Retinal pigment epithelial cell (primary cell): ENCODE data around the gene PRR5.

Experiments used
- DNase-seq: peaks from one replicate; pipeline ENCODE4 v3.0.0-alpha.2; 2010; ENCODE audit warnings: low read depth
- H3K4me3 ChIP-seq: 2 replicates; pipeline ENCODE4 v1.5.1; 2011; ENCODE audit warnings: mild to moderate bottlenecking, low read length, control low read depth, moderate library complexity
- TF ChIP-seq, protein P1 (sequence below): conservative IDR thresholded peaks from 2 replicates; pipeline ENCODE4 v1.5.1; 2011; ENCODE audit warnings: low read depth, low read length, control low read depth, inconsistent platforms

PRR5 gene

DNA sequence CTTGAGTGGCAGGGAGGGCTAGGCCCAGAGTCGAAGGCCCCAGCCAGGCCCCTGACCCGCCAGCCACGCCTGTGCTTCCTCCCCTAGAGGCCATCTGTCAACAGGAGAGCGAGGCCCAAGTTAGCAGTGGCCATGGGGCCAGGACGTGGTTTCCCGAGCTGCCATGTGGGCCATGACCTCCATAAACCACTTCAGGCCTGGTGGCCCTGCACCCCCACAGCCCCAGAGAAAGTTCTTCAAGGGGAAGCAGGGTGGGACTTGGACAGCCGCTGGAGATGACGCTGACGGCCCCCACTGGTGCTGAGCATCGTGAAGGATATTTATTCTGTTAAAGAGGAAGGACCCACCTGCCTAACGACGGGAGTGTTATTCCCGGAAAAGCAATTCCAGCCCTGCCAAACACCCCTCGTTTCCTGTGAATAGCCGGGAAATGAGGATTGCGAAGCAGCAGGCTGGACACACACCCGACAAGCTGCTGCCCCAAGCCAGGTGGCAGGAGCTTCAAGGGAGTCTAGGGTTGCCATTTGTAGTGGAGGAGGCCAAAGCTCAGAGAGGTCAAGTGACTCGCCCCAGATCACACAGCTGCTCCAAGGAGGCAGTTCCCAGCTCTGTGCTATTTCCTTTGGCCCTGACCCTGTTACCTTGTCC lies 12.8 kb downstream of the PRR5 start:
- H3K4me3 ChIP-seq: no peak overlapping the region
- TF ChIP-seq, protein P1, sequence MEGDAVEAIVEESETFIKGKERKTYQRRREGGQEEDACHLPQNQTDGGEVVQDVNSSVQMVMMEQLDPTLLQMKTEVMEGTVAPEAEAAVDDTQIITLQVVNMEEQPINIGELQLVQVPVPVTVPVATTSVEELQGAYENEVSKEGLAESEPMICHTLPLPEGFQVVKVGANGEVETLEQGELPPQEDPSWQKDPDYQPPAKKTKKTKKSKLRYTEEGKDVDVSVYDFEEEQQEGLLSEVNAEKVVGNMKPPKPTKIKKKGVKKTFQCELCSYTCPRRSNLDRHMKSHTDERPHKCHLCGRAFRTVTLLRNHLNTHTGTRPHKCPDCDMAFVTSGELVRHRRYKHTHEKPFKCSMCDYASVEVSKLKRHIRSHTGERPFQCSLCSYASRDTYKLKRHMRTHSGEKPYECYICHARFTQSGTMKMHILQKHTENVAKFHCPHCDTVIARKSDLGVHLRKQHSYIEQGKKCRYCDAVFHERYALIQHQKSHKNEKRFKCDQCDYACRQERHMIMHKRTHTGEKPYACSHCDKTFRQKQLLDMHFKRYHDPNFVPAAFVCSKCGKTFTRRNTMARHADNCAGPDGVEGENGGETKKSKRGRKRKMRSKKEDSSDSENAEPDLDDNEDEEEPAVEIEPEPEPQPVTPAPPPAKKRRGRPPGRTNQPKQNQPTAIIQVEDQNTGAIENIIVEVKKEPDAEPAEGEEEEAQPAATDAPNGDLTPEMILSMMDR: no peak
- DNase-seq: no peak

DNA sequence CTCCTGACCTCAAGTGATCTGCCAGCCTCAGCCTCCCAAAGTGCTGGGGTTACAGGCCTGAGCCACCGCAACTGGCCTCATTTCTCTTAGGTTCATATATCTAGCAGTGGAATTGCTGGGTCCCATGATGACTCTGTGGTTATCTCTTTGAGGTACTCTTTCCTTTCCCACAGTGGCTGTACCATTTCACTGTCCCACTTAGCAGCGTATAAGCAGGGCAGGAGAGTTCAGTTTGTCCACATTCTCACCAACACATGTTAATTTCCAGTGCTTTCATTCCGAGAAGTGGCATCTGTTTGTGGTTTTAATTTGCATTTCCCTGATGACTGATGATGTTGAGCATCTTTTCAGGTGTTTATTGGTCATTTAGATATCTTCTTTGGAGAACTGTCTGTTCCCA lies 16.4 kb downstream of the PRR5 start:
- TF ChIP-seq, protein P1: no peak
- no peak for DNase-seq

DNA sequence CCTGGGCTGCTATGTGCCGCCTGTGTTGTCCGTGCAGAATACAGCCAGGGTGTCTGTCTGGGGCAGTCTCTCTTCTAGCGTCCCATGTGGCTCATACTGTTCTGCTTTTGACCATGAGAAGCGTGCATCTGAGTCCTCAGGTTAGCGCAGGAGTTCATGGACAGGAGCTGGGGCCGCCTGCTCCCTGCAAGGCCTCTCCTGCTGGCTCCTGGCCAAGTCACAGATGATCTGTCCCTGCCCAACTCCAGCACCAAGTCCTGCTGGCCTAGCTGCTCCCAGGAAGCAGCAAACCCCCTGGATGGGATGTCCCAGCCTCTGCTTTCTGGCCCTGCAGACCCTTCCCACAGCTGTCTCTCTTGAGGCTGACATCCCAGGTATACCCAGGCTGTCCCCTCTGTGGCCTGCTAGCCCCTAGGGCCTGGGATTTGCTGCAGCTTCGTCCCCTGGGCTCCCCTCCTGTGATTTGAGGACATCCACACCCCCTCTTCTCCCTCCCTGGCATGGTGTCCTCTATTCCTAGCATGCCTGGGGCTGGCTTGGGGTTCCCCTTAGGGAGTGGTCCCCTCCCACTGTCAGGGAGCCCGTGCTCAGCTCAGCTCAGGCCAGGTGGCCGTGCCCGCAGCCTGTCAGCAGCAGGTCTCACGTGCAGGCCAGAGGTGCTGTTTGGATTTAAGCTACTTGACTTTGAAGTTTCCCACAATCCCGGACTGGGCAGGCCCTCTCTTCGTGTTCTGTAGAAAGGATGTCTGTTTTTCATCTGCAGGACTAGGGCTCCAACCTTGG lies 17.8 kb downstream of the PRR5 start:
- TF ChIP-seq, protein P1: no peak
- no peak overlapping the region for H3K4me3 ChIP-seq
- no peak for DNase-seq

More for the DNA sequence above, 16.4 kb downstream of the PRR5 start:
- H3K4me3 ChIP-seq: no peak overlapping the region

DNA sequence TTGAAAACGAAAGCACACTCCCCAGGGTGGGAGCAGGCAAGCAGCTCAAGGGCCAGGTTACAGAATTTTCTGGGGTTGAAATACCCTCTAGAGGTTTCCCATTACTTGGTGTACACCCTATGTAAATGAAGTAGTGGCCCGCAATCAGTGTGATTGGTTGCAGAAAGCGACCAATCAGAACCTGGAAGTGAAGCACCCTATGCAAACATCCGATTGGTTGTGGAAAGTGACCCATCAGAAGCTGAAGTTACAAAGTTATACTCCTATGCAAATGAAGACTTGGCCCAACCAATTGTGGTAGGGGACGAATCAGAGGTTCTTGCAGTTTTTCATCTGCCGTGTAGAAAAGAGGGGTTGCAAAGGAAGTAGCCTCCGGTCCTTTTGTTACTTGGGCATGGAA lies 19.2 kb downstream of the PRR5 start:
- TF ChIP-seq, protein P1: no peak
- H3K4me3 ChIP-seq: no peak overlapping the region
- DNase-seq: no peak

DNA sequence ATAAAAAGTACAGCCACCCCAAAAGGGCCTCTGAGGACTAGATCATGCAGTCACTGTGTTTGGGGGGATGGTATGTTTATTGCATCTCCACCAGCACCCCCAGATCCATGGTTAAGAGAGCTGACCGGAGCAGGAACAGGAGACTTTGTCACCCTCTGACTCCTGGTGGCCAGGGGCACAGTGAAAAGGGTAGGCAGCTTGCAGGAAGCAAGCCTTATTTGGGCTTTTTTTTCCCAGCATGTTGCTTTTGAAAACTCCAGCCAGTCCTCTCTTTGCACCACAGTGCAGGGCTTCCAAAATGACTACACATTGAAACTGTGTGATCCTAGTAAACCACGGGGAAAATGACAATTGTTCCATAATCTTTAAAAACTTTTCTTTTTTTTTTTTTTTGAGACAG lies 20.6 kb downstream of the PRR5 start:
- no peak for DNase-seq
- H3K4me3 ChIP-seq: no peak overlapping the region
- TF ChIP-seq, protein P1: no peak

DNA sequence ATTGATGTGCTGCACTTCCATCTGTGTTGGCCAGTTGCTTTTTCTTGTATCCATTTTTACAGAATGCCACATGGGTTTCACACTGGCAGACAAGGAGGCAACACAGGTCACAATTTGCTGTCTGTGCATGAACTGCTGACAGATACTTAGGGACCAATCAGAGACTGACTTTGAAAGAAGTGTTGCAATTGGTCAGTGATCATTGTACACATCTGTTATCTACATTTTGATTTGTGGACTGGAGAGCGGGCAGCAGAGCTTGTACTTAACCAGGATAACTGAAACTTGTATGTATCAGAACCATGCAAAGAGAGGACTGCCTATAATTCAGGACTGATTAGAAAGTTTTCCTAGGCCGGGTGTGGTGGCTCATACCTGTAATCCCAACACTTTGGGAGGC lies 21.8 kb downstream of the PRR5 start:
- TF ChIP-seq, protein P1: no peak
- H3K4me3 ChIP-seq: no peak overlapping the region
- DNase-seq: no peak

DNA sequence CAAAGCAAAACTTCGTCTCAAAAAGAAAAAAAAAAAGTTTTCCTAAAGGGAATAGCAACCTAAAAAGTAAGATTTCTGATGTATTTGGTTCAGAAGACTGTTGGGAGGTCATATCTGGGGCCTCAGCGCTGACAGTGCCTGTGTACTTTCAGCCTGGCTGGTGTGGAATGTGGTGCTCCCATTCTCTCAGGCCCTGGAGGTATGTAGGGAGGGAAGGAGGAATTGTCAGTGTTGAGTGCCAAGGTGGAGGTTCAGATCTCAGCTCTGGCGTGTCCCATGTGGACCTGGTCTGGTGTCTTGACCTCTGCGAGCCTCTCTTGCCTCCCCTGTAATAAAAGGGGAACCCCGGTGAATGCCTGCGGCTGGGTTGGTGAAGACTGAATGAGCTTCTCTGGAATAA lies 22.4 kb downstream of the PRR5 start:
- TF ChIP-seq, protein P1: no peak
- no peak overlapping the region for H3K4me3 ChIP-seq
- no peak for DNase-seq
